Measurements from ENCODE around the gene PTPRE.

Gene PTPRE

GRCh38 chr10:128063736-128064107 lies 156.8 kb downstream of the PTPRE start:
- DNase-seq: no peak

GRCh38 chr10:128064108-128064969 lies 157.4 kb downstream of the PTPRE start:
- no peak for DNase-seq

GRCh38 chr10:128064970-128065580 lies 158.2 kb downstream of the PTPRE start:
- no peak for DNase-seq

- no peak for DNase-seq
Observed at GRCh38 chr10:128065881-128066534, 159.1 kb downstream of the PTPRE start.

GRCh38 chr10:128066870-128067382 lies 160.0 kb downstream of the PTPRE start:
- DNase-seq: no peak

GRCh38 chr10:128067691-128068397 lies 160.9 kb downstream of the PTPRE start:
- DNase-seq: no peak

GRCh38 chr10:128068398-128069285 lies 161.7 kb downstream of the PTPRE start:
- DNase-seq: no peak

GRCh38 chr10:128069351-128070051 lies 162.6 kb downstream of the PTPRE start:
- DNase-seq: no peak

GRCh38 chr10:128070161-128070560 lies 163.3 kb downstream of the PTPRE start:
- DNase-seq: no peak

- no peak for DNase-seq
Observed at GRCh38 chr10:128070721-128071416, 164.0 kb downstream of the PTPRE start.

- no peak for DNase-seq
Observed at GRCh38 chr10:128071417-128071782, 164.5 kb downstream of the PTPRE start.

GRCh38 chr10:128072046-128072445 lies 165.1 kb downstream of the PTPRE start:
- no peak for DNase-seq

- DNase-seq: no peak
Observed at GRCh38 chr10:128072941-128073645, 166.2 kb downstream of the PTPRE start.

- DNase-seq: no peak
Observed at GRCh38 chr10:128073890-128074289, 167.0 kb downstream of the PTPRE start.

- DNase-seq: no peak
Observed at GRCh38 chr10:128074589-128074988, 167.7 kb downstream of the PTPRE start.

- no peak for DNase-seq
Observed at GRCh38 chr10:128077155-128077875, 170.4 kb downstream of the PTPRE start.

- no peak for DNase-seq
Observed at GRCh38 chr10:128078136-128078969, 171.4 kb downstream of the PTPRE start.

- no peak for DNase-seq
Observed at GRCh38 chr10:128080231-128080630, 173.3 kb downstream of the PTPRE start.
